Esophagus squamous epithelium (tissue), 4 donors: Measurements from ENCODE around the gene MEOX2.

Experiments used
- CTCF ChIP-seq, 6 experiments: fragments of 450-650 bp in 4 of 6; fragments of 200-600 bp in 2 of 6; sonication (generic) in 2 of 6; IDR thresholded peaks; one replicate each; pipeline ENCODE4 v1.5.1; 2016 to 2019; ENCODE audit warnings: antibody characterized with exemption in 6 of 6, mild to moderate bottlenecking in 4 of 6, moderate library complexity in 4 of 6
- POLR2A ChIP-seq, 4 donors: fragments of 450-650 bp; IDR thresholded peaks; one replicate each; pipeline ENCODE4 v1.6.1; 2017; ENCODE audit warnings: antibody characterized with exemption in 4 of 4, mild to moderate bottlenecking in 4 of 4, moderate library complexity in 3 of 4

- TF ChIP-seq CTCF (IDR thresholded peaks at IDR 0.05) (no peak), POLR2A (IDR thresholded peaks at IDR 0.05) (no peak)
Measured at GRCh38 chr7:15678653-15679052, 7.8 kb downstream of the MEOX2 start.
